GM19351 (cell line): ENCODE results near the gene SSTR3.

Experiments
- ATAC-seq: cut with Tn5 transposase; IDR thresholded peaks from one replicate; pipeline ENCODE4 v1.9.1; 2021; ENCODE audit warnings: mild to moderate bottlenecking, moderate library complexity; ENCODE audit not compliant: unreplicated experiment

The SSTR3 gene

GRCh38 chr22:37198258-37199102, 13.8 kb downstream of the SSTR3 start:
- ATAC-seq = peak; percentile 21

- no peak for ATAC-seq
Observed at GRCh38 chr22:37197451-37198257, 14.6 kb downstream of the SSTR3 start.

- ATAC-seq = no peak
Observed at GRCh38 chr22:37196539-37197450, 15.5 kb downstream of the SSTR3 start.

GRCh38 chr22:37195921-37196320, 16.4 kb downstream of the SSTR3 start:
- ATAC-seq = no peak

- no peak for ATAC-seq
Observed at GRCh38 chr22:37194750-37195149, 17.5 kb downstream of the SSTR3 start.

- ATAC-seq = no peak
Observed at GRCh38 chr22:37193629-37194191, 18.6 kb downstream of the SSTR3 start.

GRCh38 chr22:37192741-37193140, 19.5 kb downstream of the SSTR3 start:
- no peak for ATAC-seq

GRCh38 chr22:37192204-37192603, 20.1 kb downstream of the SSTR3 start:
- no peak for ATAC-seq

- no peak for ATAC-seq
Observed at GRCh38 chr22:37190262-37190780, 22.0 kb downstream of the SSTR3 start.

GRCh38 chr22:37188901-37189466, 23.3 kb downstream of the SSTR3 start:
- ATAC-seq = no peak

- no peak for ATAC-seq
Observed at GRCh38 chr22:37187891-37188761, 24.2 kb downstream of the SSTR3 start, which contains the start of gene C1QTNF6. Gene C1QTNF6, minus strand, starts transcription at chr22:37188247. Its CDS starts 34 bp downstream, at chr22:37188213.

GRCh38 chr22:37187552-37187890, 24.8 kb downstream of the SSTR3 start:
- no peak for ATAC-seq

GRCh38 chr22:37186997-37187522, 25.2 kb downstream of the SSTR3 start:
- no peak for ATAC-seq

- ATAC-seq = no peak
Observed at GRCh38 chr22:37186228-37186996, 25.9 kb downstream of the SSTR3 start.

- no peak for ATAC-seq
Observed at GRCh38 chr22:37185646-37186227, 26.5 kb downstream of the SSTR3 start.

- no peak for ATAC-seq
Observed at GRCh38 chr22:37184816-37185541, 27.3 kb downstream of the SSTR3 start.

GRCh38 chr22:37184380-37184755, 27.9 kb downstream of the SSTR3 start:
- ATAC-seq = no peak
